Uterus (tissue), 4 donors: ENCODE data around the gene DBH. TPM values are rescaled to one million over a fixed set of nuclear protein-coding genes. Genes with fewer than 3 reads are reported as not detected.

Experiments used
- DNase-seq, 2 donors: peaks; one replicate each; pipeline ENCODE4 v3.0.0-alpha.2; 2019 to 2020
- H3K27ac ChIP-seq, 2 donors: fragments of 200-600 bp; sonication (generic); 1 replicate in 1 of 2; 2 replicates in 1 of 2; pipeline ENCODE4 v1.5.1; 2016 to 2018
- H3K27me3 ChIP-seq, 2 donors: fragments of 200-600 bp; sonication (generic); one replicate each; pipeline ENCODE4 v1.5.1; 2018 to 2019; ENCODE audit warnings: control low read depth in 1 of 2
- H3K36me3 ChIP-seq, 2 donors: fragments of 200-600 bp; sonication (generic); one replicate each; pipeline ENCODE4 v1.5.1; 2019; ENCODE audit warnings: control low read depth in 1 of 2
- H3K4me1 ChIP-seq, 2 donors: fragments of 200-600 bp; sonication (generic); one replicate each; pipeline ENCODE4 v1.5.1; 2018 to 2019; ENCODE audit warnings: control low read depth in 1 of 2
- H3K4me3 ChIP-seq, 2 donors: fragments of 200-600 bp; sonication (generic); 1 replicate in 1 of 2; 2 replicates in 1 of 2; pipeline ENCODE4 v1.5.1; 2018 to 2019; ENCODE audit warnings: mild to moderate bottlenecking in 1 of 2
- H3K9me3 ChIP-seq, 2 donors: fragments of 200-600 bp; sonication (generic); one replicate each; pipeline ENCODE4 v1.5.1; 2019; ENCODE audit warnings: control low read depth in 1 of 2
- POLR2A ChIP-seq, 2 donors: fragments of 450-650 bp; IDR thresholded peaks; one replicate each; pipeline ENCODE4 v1.6.1; 2016; ENCODE audit warnings: antibody characterized with exemption in 2 of 2, mild to moderate bottlenecking in 1 of 2, moderate library complexity in 1 of 2
- intact Hi-C: fragments of 100-400 bp; cut with DNase I; formaldehyde crosslinking; loops from one replicate; pipeline ENCODE4 v1.15.1; 2023; ENCODE audit warnings: low total_unique reads
- total RNA-seq, 4 donors: library from RNA; depleted of rRNA in 3 of 4; stranded (reverse); fragments of >200 nt in 3 of 4; gene quantifications; one replicate each; pipeline versions ENCODE4 v1.1.0 to v1.2.4, GENCODE V29; 2014 to 2023
- TF ChIP-seq, protein P1 (sequence below), 4 experiments: fragments of 200-600 bp in 2 of 4; fragments of 450-650 bp in 2 of 4; sonication (generic) in 2 of 4; IDR thresholded peaks; one replicate each; pipeline ENCODE4 v1.5.1; 2016 to 2019; ENCODE audit warnings: antibody characterized with exemption in 4 of 4, mild to moderate bottlenecking in 2 of 4, moderate library complexity in 1 of 4
- donor health status: DM: yes; HTN: yes; CAD: no.

The DBH gene
- total RNA-seq, 4 donors from 2014 or later, result 1.3 TPM; not detected in 3

DNA sequence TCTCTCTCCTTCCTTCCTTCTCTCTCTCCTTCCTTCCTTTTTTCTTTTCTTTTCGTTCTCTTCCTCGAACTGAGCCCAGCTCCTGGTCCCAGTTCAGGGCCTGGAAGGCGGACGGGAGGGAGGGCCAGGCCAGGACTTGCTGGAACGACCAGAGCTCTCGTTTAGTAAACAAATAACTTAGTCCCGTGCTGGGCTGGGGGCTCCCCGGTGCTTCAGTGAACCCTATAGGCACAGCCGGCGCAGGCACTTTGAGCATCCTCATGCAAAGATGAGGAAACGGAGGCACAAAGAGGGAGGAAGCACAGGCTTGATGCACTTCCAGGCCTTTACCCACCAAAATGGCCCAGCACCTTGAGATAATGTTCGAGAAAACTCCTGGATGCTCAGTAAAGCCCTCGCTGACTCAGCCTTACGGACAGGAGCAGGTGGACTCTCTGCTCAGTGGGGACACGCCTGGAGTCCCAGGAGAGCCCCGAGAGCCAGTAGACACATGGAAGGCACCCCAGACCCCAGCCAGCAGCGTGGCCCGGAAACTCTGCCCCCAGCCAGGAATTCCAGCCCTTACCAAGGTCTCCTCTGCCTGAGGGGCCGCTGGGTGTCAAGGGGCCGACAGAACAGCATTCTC is 45.8 kb upstream of the DBH start:
- Histone ChIP-seq H3K27me3 (no peaks in the 10 kb centered on the region), H3K36me3 (no peaks in the 10 kb centered on the region), H3K4me1 (no peaks in the 10 kb centered on the region), H3K9me3 (no peaks in the 10 kb centered on the region), H3K27ac (no peak overlapping the region), H3K4me3 (no peak overlapping the region)
- intact Hi-C loops, result no loop called here
- TF ChIP-seq POLR2A (IDR thresholded peaks at IDR 0.05), result no peak
- TF ChIP-seq, protein P1, sequence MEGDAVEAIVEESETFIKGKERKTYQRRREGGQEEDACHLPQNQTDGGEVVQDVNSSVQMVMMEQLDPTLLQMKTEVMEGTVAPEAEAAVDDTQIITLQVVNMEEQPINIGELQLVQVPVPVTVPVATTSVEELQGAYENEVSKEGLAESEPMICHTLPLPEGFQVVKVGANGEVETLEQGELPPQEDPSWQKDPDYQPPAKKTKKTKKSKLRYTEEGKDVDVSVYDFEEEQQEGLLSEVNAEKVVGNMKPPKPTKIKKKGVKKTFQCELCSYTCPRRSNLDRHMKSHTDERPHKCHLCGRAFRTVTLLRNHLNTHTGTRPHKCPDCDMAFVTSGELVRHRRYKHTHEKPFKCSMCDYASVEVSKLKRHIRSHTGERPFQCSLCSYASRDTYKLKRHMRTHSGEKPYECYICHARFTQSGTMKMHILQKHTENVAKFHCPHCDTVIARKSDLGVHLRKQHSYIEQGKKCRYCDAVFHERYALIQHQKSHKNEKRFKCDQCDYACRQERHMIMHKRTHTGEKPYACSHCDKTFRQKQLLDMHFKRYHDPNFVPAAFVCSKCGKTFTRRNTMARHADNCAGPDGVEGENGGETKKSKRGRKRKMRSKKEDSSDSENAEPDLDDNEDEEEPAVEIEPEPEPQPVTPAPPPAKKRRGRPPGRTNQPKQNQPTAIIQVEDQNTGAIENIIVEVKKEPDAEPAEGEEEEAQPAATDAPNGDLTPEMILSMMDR (IDR thresholded peaks at IDR 0.05), result no peak
- DNase-seq, result no peak

DNA sequence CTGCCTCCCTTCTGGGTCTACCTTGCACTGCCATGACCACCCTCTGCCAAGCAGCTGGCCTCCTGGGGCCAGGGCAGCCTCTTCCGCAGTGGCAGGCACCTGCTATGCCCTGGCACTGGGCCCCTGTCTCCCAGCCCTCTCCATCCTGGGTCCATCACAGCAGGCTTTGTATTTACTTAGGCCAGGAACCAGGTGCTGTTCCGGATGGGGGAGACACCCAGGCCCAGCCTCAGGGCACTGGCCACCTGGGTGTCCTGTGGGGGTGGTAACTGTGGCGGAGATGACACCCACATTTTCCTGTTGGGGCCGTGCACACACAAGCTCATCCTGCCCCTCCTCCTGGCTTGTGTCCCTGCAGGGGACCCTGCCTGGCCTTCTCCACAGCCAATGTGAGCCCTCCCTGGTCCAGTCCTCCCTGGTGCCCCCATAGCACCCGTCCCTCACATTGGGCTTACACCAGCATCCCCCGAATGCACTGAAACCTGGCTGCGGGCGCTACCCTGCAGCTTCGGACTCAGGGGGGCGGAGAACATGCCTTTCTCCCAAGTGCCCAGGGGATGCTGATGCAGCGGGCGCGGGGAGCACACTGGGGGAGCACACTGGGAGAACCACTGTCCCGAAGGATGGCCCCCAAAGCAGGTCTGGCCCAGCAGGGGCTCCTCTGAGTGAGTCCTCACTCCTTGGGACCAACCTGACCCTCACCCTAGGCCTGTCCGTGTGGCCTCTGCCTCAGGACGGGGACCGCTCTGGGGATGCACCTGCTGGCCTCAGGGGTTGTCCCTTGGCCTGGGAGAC is 44.9 kb upstream of the DBH start:
- H3K27ac ChIP-seq, result no peak overlapping the region
- TF ChIP-seq, protein P1 (IDR thresholded peaks at IDR 0.05), result no peak
- TF ChIP-seq POLR2A (IDR thresholded peaks at IDR 0.05), result no peak

DNA sequence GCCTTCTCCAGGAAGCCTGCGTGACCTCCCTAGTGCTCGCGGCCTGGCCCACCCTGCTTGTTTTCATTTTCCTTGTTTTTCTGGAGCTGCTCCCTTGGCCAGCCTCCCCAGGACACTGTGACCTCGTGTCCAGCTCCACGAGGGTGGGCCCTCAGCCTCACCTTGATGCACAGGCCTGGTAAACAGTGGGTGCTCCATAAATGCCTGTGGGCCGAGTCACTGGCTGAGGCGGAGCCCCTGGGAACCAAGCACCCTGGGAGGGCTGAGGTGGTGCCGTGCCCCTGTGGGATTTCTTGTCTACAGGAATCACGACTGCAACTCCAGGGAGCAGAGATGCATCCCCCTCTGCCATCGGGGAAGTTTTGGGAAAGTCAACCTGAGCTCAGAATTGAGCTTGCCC is 44.2 kb upstream of the DBH start:
- intact Hi-C loops, result no loop called here
- Histone ChIP-seq H3K9me3 (no peaks in the 10 kb centered on the region), H3K4me1 (no peaks in the 10 kb centered on the region), H3K36me3 (no peaks in the 10 kb centered on the region), H3K27me3 (no peaks in the 10 kb centered on the region), H3K27ac (no peak overlapping the region), H3K4me3 (no peak overlapping the region)
- TF ChIP-seq POLR2A (IDR thresholded peaks at IDR 0.05), result no peak
- TF ChIP-seq, protein P1 (IDR thresholded peaks at IDR 0.05), result no peak
- no peak for DNase-seq

More for the DNA sequence above, 44.9 kb upstream of the DBH start:
- no peak overlapping the region for H3K4me3 ChIP-seq
- DNase-seq, result no peak
- no peaks in the 10 kb centered on the region for H3K27me3 ChIP-seq
- no peaks in the 10 kb centered on the region for H3K9me3 ChIP-seq
- intact Hi-C loops, result no loop called here
- H3K36me3 ChIP-seq, result no peaks in the 10 kb centered on the region
- no peaks in the 10 kb centered on the region for H3K4me1 ChIP-seq

DNA sequence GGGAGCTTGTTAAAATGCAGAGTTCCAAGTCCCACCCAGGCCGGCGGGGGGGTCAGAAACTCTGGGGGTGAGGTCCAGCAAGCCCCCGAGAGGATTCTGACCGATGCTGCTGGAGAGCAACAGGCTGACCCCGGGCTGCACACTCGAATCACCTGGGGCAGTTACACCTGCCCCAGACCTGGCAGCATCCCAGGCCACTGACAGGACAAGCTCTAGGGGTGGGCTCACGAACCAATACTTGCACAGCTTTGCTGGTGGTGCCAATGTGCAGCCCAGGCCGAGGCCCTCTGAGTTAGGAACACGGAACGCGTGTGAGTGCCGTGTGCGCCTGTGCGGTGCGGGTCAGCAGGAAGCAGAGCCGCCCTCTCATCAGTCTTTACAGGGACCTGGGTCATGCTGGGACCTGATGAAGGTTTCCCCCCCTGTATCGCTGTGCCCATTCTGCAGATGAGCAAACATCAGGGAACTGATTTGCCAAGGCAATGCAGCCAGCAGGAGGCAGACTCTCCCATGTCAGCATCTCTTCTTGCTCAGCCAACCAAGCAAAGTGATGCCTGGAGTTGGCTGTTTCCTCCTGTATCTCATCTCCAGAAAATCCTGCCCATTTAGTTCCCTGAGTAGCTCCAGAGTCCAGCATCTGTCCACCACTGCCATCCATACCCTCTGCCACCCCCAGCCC is 43.3 kb upstream of the DBH start:
- Histone ChIP-seq H3K4me1 (no peaks in the 10 kb centered on the region), H3K27ac (no peak overlapping the region), H3K9me3 (no peaks in the 10 kb centered on the region), H3K4me3 (no peak overlapping the region), H3K27me3 (no peaks in the 10 kb centered on the region), H3K36me3 (no peaks in the 10 kb centered on the region)
- TF ChIP-seq, protein P1 (IDR thresholded peaks at IDR 0.05), result no peak
- TF ChIP-seq POLR2A (IDR thresholded peaks at IDR 0.05), result no peak
- no peak for DNase-seq
- intact Hi-C loops, result no loop called here
